Muscle of leg (tissue), 11 donors: ENCODE results near the gene COL4A2. TPM values are rescaled to one million over a fixed set of nuclear protein-coding genes. Genes with fewer than 3 reads are reported as not detected.

Experiments used
- DNase-seq: peaks from one replicate; pipeline ENCODE4 v3.0.0; 2013
- H3K27ac ChIP-seq: one replicate; pipeline ENCODE4 v1.5.1; 2013; ENCODE audit warnings: mild to moderate bottlenecking, low read length, control low read depth
- H3K27me3 ChIP-seq: one replicate; pipeline ENCODE4 v1.6.1; 2013; ENCODE audit warnings: low read length; ENCODE audit not compliant: control insufficient read depth, insufficient read depth
- H3K36me3 ChIP-seq: one replicate; pipeline ENCODE4 v1.6.1; 2013; ENCODE audit warnings: low read length; ENCODE audit not compliant: control insufficient read depth, insufficient read depth
- H3K4me1 ChIP-seq: one replicate; pipeline ENCODE4 v1.6.1; 2013; ENCODE audit warnings: low read length; ENCODE audit not compliant: control insufficient read depth, insufficient read depth
- H3K4me3 ChIP-seq: one replicate; pipeline ENCODE4 v1.5.1; 2013; ENCODE audit warnings: low read length, control low read depth
- H3K9me3 ChIP-seq: replicated peaks from 2 replicates; pipeline ENCODE4 v1.6.1; 2013; ENCODE audit warnings: low read depth, low read length; ENCODE audit not compliant: control insufficient read depth
- WGBS: methylation state at CpG from one replicate; pipeline ENCODE4 v1.1.5; 2013; ENCODE audit warnings: missing lambda C conversion rate; ENCODE audit not compliant: insufficient coverage; 5-methylcytosine and 5-hydroxymethylcytosine counted together
- polyA plus RNA-seq, 8 donors: library from polyadenylated mRNA; unstranded; fragments of 120-200 nt; gene quantifications; one replicate each; pipeline versions ENCODE4 v1.2.1 to v1.2.3, GENCODE V29; 2013; ENCODE audit warnings: inconsistent platforms in 1 of 8, low replicate concordance in 1 of 8; ENCODE audit not compliant: insufficient read length in 8 of 8, insufficient read depth in 1 of 8
- total RNA-seq: library from RNA; stranded (reverse); fragments of 120-200 nt; gene quantifications from one replicate; pipeline ENCODE4 v1.2.4, GENCODE V29; 2013

COL4A2 gene
- total and polyA plus RNA-seq, 9 donors: 429 to 712 (median 555) TPM

DNA sequence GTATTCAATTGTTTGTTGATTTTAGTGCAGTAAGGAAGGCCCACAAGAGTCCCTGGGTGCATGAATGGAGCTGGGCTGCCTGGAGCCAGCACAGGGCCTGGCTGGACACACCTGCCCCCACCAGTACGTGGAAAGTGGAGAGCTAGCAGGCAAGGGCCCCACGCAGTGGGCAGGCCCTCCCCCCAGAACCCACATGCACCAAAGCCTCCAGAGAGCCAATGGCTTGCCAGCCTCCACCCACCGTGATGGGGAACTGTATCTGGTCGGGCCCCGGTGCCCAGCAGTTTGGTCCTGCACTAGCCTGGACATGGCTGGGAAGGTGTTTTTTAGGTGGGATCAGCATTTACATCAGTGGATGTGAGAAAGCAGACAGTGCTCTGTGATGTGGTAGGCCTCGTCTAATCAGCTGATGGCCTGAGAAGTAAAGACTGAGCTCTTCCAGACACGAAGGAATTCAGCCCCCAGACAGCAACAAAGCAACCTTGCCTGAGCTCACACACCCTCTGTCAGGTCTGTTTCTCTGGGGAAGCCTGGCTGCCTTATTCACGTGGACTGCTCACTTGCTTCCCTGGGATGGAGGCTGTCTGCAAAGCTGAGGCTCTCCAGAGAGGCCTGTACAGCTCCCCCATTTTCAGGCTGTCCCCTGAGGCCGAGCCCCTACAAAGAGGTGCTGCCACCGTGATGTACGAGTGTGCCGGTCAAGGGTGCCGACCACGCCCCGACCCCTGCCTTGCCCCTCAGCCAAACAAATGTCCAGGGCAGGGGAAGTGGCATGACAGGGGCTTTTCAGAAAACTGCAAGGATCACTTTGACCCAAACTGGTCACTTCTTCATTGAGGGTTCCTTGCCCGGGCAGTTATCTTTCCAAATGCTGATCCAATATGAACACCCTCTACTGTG lies 226.9 kb downstream of the COL4A2 start:
- WGBS: 69% methylated on average over 14 of the region's 16 CpGs
- DNase-seq: no peak
- H3K4me1 ChIP-seq: peaks cover 3% of the 10 kb centered on the region
- H3K27me3 ChIP-seq: no peaks in the 10 kb centered on the region
- no peak overlapping the region for H3K27ac ChIP-seq
- no peaks in the 10 kb centered on the region for H3K36me3 ChIP-seq
- no peaks in the 10 kb centered on the region for H3K9me3 ChIP-seq
- H3K4me3 ChIP-seq: no peak overlapping the region

DNA sequence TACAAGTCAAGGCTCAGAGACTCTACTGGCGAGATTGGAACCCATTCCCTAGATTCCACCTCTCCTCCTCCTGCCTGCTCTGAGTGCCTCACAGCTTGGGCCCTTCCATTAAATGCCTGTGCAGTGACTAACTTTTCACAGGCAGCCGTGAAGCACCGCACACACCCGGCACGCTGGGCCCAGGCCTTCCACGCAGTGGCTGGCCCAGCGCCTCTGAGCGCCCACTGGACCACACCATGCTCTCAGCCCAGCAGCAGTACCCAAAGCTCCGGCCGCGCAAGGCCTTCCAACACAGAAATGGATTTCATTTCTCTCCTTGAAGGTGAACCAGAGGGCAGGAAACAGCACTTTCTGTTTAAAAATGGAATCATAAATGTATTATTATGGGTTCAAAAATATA lies 228.4 kb downstream of the COL4A2 start:
- Histone ChIP-seq H3K4me1 (peaks cover 3% of the 10 kb centered on the region), H3K9me3 (no peaks in the 10 kb centered on the region), H3K4me3 (no peak overlapping the region), H3K27me3 (no peaks in the 10 kb centered on the region), H3K36me3 (no peaks in the 10 kb centered on the region), H3K27ac (no peak overlapping the region)
- 91% methylated on average over 8 of the region's 11 CpGs for WGBS
- no peak for DNase-seq

DNA sequence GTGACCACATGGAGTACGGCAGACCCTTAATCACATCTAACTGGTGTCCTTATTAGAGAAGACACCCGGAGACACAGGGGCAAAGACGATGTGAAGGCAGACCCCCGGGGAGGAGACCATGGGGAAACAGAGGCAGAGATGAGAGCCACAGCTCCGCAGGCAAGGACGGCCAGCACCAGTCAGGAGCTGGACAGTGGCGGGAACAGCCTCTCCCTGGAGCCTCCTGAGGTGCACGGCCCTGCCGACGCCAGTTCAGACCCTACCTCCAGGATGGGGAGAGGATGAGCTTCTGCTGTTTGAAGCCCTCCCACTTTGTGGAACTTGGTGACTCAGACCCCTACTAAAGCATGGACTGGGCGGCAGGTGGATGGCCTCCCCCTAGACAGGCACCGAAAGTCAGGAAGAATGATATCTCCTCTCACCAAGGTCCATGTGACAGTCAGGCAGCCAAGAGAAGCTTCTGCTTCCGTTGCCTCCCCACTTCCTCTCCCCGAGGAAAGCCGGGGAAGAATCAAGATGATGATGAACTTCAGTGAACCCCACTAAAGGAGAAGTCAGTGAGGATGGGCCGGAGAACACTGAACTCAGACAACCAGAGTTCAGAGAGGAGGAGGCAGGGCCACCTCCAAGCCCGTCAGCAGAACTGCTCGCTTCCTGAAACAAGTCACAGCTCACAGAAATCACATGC lies 229.1 kb downstream of the COL4A2 start:
- H3K27ac ChIP-seq: peak overlapping the region; percentile 51
- no peaks in the 10 kb centered on the region for H3K9me3 ChIP-seq
- H3K4me3 ChIP-seq: no peak overlapping the region
- H3K27me3 ChIP-seq: no peaks in the 10 kb centered on the region
- peak; percentile 86 for DNase-seq
- 83% methylated on average over 8 of the region's 18 CpGs for whole genome bisulfite sequencing
- H3K4me1 ChIP-seq: peaks cover 5% of the 10 kb centered on the region
- H3K36me3 ChIP-seq: no peaks in the 10 kb centered on the region

DNA sequence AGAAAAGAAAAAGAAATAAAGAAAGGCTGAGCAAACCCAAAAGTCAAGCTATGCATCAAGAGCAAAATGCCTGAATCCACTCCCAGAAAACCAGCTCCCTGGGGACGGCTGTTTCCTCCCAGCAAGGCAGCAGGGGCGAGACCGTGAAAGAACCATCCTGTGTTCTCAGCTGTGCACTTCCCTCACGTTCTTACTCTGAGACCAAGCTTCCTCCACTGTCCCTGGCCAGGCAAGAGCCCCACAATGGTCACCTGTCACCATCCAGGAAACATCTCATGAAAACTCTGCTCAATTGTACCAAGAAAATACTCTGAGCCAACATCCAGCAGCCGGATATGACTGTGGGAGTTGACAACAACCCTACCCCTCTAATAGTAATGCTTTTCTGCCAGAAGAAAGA lies 231.5 kb downstream of the COL4A2 start:
- WGBS: 14% methylated on average over 4 of the region's 5 CpGs
- Histone ChIP-seq H3K36me3 (no peaks in the 10 kb centered on the region), H3K9me3 (no peaks in the 10 kb centered on the region), H3K27me3 (no peaks in the 10 kb centered on the region), H3K4me3 (no peak overlapping the region), H3K27ac (no peak overlapping the region), H3K4me1 (peaks cover 5% of the 10 kb centered on the region)
- DNase-seq: peak; percentile 76

DNA sequence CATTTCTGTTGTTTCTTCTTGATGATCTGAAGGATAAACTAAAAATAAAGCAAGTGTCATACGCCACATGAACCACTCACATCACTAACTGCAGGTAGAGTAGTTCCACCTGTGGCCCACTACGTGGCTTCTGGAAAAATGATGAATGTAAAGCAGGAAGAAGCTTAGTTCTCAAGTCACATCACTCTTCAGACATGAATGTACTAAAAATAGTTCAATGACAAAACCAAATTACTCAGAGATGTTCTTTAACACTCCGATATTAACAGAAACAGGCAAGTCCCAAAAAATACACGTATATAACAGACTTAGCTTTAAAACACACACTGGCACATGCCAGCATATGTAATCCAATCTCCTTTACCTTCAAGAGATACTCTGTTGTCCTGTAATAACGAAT lies 232.8 kb downstream of the COL4A2 start:
- no peak overlapping the region for H3K4me3 ChIP-seq
- no peak overlapping the region for H3K27ac ChIP-seq
- no peaks in the 10 kb centered on the region for H3K36me3 ChIP-seq
- H3K9me3 ChIP-seq: no peaks in the 10 kb centered on the region
- H3K27me3 ChIP-seq: no peaks in the 10 kb centered on the region
- peaks cover 5% of the 10 kb centered on the region for H3K4me1 ChIP-seq
- DNase-seq: no peak
- no CpG with 5 or more reads among the region's 5 CpGs for WGBS

DNA sequence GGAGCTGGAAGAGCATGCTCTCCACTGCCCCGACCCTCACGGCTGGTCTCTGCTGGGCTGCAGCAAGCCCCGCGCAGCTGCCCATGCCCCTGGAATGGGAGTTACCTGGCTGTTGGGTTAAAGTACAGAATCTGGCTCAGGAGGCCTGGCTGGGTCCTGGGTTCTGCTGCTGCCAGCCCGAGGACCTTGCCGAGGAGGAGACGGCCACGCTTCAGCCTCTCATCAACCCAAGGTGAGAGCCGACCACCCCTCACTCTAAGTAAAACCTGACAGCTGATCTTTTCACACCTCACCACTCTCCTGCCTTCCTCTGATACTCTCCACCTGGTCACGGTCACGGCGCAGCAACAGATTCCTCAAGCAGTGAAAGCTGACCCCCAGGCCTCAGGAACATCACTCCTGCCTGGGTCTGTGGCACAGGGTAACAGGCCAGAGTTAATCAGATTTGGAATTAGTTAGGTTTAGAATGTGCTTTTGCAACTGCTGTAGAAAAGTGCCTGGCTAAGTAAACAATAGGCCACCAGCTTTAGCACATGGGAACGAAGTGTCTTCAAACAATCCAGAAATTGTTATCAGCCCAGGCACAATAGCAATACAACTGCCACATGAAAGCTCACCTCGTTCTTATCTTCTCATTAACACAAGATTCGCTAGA lies 233.9 kb downstream of the COL4A2 start:
- 70% methylated on average over 10 of the region's 15 CpGs for WGBS
- Histone ChIP-seq H3K4me3 (no peak overlapping the region), H3K27me3 (no peaks in the 10 kb centered on the region), H3K4me1 (peaks cover 5% of the 10 kb centered on the region), H3K36me3 (no peaks in the 10 kb centered on the region), H3K9me3 (no peaks in the 10 kb centered on the region), H3K27ac (no peak overlapping the region)
- no peak for DNase-seq

DNA sequence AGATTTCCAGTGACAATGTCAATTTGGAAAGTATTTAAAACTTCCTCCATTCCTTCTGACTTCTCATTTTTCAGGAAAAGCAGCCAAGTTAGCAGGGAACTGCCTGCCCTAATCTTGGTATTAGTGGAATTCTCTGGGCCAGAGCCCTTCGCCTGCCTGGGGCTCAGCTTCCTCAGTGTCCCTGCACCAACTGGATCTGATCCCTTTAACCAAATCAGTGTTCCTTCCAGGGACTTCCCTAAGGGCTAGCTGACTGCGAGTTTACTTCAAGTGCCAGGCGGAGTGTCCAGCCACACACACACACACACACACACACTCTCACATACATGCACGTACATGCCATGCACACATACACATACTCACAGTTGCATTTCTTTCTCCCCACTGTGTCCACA lies 234.4 kb downstream of the COL4A2 start:
- Histone ChIP-seq H3K4me1 (peaks cover 5% of the 10 kb centered on the region), H3K9me3 (no peaks in the 10 kb centered on the region), H3K27me3 (no peaks in the 10 kb centered on the region), H3K4me3 (no peak overlapping the region), H3K27ac (no peak overlapping the region), H3K36me3 (no peaks in the 10 kb centered on the region)
- 49% methylated on average over 3 of the region's 4 CpGs for WGBS
- DNase-seq: no peak

DNA sequence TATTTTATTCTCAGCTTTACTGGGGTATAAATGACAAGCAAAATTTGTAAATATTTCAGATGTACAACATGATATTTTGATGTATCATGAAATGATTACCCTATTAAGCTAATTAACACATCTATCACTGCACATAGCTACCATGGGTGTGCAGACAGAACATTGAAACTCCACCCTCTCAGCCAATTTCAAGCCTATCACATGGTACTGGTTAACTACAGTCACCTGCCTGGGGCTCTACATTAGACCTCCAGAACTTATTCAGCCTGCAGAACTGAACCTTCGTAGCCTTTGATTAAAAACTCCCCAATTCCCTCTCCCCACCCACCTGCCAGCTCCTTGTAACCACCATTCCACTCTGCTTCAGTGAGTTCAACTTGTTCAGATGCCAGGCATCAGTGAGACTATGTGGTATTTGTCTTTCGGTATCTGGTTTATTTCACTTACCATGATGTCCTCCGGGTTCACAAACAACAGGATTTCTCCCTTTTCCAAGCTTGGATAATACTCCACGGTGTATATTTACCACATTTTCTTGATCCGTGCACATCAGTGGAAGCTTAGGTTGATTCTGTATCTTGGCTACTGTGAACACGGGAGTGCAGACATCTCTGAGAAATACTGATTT lies 235.2 kb downstream of the COL4A2 start:
- Histone ChIP-seq H3K4me1 (peaks cover 5% of the 10 kb centered on the region), H3K27ac (no peak overlapping the region)
- WGBS: 66% methylated on average over 3 of the region's 6 CpGs

DNA sequence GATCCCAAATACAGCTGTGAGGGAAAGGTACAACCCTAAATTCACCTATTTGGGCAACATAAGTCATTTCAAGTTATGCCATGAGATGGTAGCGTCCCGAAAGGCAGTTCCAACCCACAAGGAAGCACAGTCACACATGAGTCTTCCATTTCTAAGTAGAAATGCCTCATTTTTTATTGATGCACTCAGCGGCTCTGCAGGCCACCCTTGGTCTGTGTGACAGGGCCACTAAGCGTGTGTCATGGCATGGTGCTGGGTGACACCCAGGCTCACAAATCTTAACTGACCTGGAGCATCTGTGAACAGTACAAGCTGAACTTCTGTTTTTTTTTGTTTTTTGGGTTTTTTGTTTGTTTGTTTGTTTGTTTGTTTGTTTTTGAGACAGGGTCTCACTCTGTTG lies 239.3 kb downstream of the COL4A2 start:
- Histone ChIP-seq H3K4me1 (no peaks in the 10 kb centered on the region), H3K4me3 (no peak overlapping the region), H3K27me3 (no peaks in the 10 kb centered on the region), H3K27ac (no peak overlapping the region), H3K36me3 (no peaks in the 10 kb centered on the region), H3K9me3 (no peaks in the 10 kb centered on the region)
- 92% methylated on average over 2 of the region's 4 CpGs for WGBS
- no peak for DNase-seq

More for the DNA sequence above, 235.2 kb downstream of the COL4A2 start:
- Histone ChIP-seq H3K9me3 (no peaks in the 10 kb centered on the region), H3K4me3 (no peak overlapping the region), H3K36me3 (no peaks in the 10 kb centered on the region), H3K27me3 (no peaks in the 10 kb centered on the region)
- DNase-seq: no peak

DNA sequence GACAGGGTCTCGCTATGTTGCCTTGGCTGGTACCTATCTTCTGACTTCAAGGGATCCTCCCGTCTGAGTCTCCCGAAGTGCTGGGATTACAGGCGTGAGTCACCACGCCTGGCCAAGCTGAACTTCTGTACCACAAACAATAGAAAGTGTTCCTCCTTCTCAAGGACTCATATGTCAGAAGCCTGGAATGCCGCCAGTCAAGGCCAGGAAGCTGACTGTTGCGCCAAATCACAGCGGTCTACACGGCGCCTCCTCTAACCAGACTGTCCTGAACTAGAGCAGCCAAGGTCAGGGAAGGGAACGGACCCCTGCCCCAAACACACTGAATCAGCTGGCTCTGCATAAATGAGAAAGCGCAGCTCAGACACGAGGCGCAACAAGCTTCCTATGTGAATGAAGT lies 239.8 kb downstream of the COL4A2 start:
- no peak overlapping the region for H3K27ac ChIP-seq
- peak; percentile 65 for DNase-seq
- 66% methylated on average over 12 of the region's 14 CpGs for WGBS
- H3K9me3 ChIP-seq: no peaks in the 10 kb centered on the region
- H3K4me3 ChIP-seq: no peak overlapping the region
- no peaks in the 10 kb centered on the region for H3K4me1 ChIP-seq
- H3K27me3 ChIP-seq: no peaks in the 10 kb centered on the region
- no peaks in the 10 kb centered on the region for H3K36me3 ChIP-seq
